Duodenal mucosa (tissue), 2 donors: ENCODE measurements around the gene TRIML2.

Experiments used
- H3K27ac ChIP-seq: one replicate; pipeline ENCODE4 v1.7.0; 2013; ENCODE audit warnings: low read depth, low read length
- H3K27me3 ChIP-seq, 2 donors: one replicate each; pipeline ENCODE4 v1.7.0; 2013; ENCODE audit warnings: low read length in 2 of 2, control low read depth in 1 of 2; ENCODE audit not compliant: insufficient read depth in 2 of 2, control insufficient read depth in 1 of 2
- H3K36me3 ChIP-seq, 2 donors: one replicate each; pipeline ENCODE4 v1.7.0; 2013; ENCODE audit warnings: low read length in 2 of 2, control low read depth in 1 of 2; ENCODE audit not compliant: insufficient read depth in 2 of 2, control insufficient read depth in 1 of 2
- H3K4me1 ChIP-seq, 2 donors: one replicate each; pipeline ENCODE4 v1.7.0; 2013; ENCODE audit warnings: low read length in 2 of 2, control low read depth in 1 of 2; ENCODE audit not compliant: insufficient read depth in 2 of 2, control insufficient read depth in 1 of 2
- H3K4me3 ChIP-seq, 2 donors: one replicate each; pipeline ENCODE4 v1.7.0; 2013; ENCODE audit warnings: low read length in 2 of 2, low read depth in 1 of 2
- H3K9ac ChIP-seq, 2 donors: one replicate each; pipeline ENCODE4 v1.7.0; 2013; ENCODE audit warnings: low read length in 2 of 2, low read depth in 1 of 2
- H3K9me3 ChIP-seq, 2 donors: one replicate each; pipeline ENCODE4 v1.7.0; 2013; ENCODE audit warnings: low read length in 2 of 2, control low read depth in 1 of 2; ENCODE audit not compliant: control insufficient read depth in 1 of 2

Gene TRIML2

GRCh38 chr4:188109157-188109755 is at the start of gene TRIML2:
Gene TRIML2, minus strand, starts transcription at chr4:188109603. Its CDS starts 4,235 bp downstream, at chr4:188105368.
- Histone ChIP-seq H3K4me3 (no peak within 1 kb of the TSS), H3K9ac (no peak within 1 kb of the TSS), H3K27ac (no peak within 1 kb of the TSS), H3K27me3 (no peaks in the 10 kb centered on the region), H3K4me1 (no peaks in the 10 kb centered on the region), H3K36me3 (no peaks in the 10 kb centered on the region), H3K9me3 (peaks cover 0 to 3% of the 10 kb centered on the region in 2 donors)

- H3K27me3 ChIP-seq, result no peaks in the 10 kb centered on the region
- H3K27ac ChIP-seq, result no peak overlapping the region
- H3K36me3 ChIP-seq, result no peaks in the 10 kb centered on the region
- H3K4me1 ChIP-seq, result no peaks in the 10 kb centered on the region
- no peak overlapping the region for H3K4me3 ChIP-seq
- no peak overlapping the region for H3K9ac ChIP-seq
- peaks cover 0 to 5% of the 10 kb centered on the region in 2 donors for H3K9me3 ChIP-seq
Observed at GRCh38 chr4:188158336-188158735, 48.9 kb upstream of the TRIML2 start.

- H3K9ac ChIP-seq, result no peak overlapping the region
- no peaks in the 10 kb centered on the region for H3K27me3 ChIP-seq
- peaks cover 0 to 3% of the 10 kb centered on the region in 2 donors for H3K9me3 ChIP-seq
- H3K4me3 ChIP-seq, result no peak overlapping the region
- H3K36me3 ChIP-seq, result no peaks in the 10 kb centered on the region
- H3K27ac ChIP-seq, result no peak overlapping the region
- H3K4me1 ChIP-seq, result no peaks in the 10 kb centered on the region
Observed at GRCh38 chr4:188154668-188155405, 45.4 kb upstream of the TRIML2 start.

GRCh38 chr4:188147776-188148175 is 38.4 kb upstream of the TRIML2 start:
- Histone ChIP-seq H3K9ac (no peak overlapping the region), H3K4me1 (no peaks in the 10 kb centered on the region), H3K4me3 (no peak overlapping the region), H3K27me3 (no peaks in the 10 kb centered on the region), H3K27ac (no peak overlapping the region), H3K9me3 (no peaks in the 10 kb centered on the region), H3K36me3 (no peaks in the 10 kb centered on the region)

GRCh38 chr4:188147176-188147575 is 37.8 kb upstream of the TRIML2 start:
- Histone ChIP-seq H3K36me3 (no peaks in the 10 kb centered on the region), H3K27ac (no peak overlapping the region), H3K27me3 (no peaks in the 10 kb centered on the region), H3K4me3 (no peak overlapping the region), H3K4me1 (no peaks in the 10 kb centered on the region), H3K9me3 (no peaks in the 10 kb centered on the region), H3K9ac (no peak overlapping the region)

GRCh38 chr4:188146618-188147017 is 37.2 kb upstream of the TRIML2 start:
- Histone ChIP-seq H3K4me1 (no peaks in the 10 kb centered on the region), H3K9ac (no peak overlapping the region), H3K27ac (no peak overlapping the region)

GRCh38 chr4:188145601-188146000 is 36.2 kb upstream of the TRIML2 start:
- H3K36me3 ChIP-seq, result no peaks in the 10 kb centered on the region
- H3K9ac ChIP-seq, result no peak overlapping the region
- no peak overlapping the region for H3K4me3 ChIP-seq

More at GRCh38 chr4:188146618-188147017, 37.2 kb upstream of the TRIML2 start:
- no peaks in the 10 kb centered on the region for H3K9me3 ChIP-seq
- no peaks in the 10 kb centered on the region for H3K36me3 ChIP-seq
- no peaks in the 10 kb centered on the region for H3K27me3 ChIP-seq
- no peak overlapping the region for H3K4me3 ChIP-seq

GRCh38 chr4:188143731-188144130 is 34.3 kb upstream of the TRIML2 start:
- no peak overlapping the region for H3K9ac ChIP-seq
- H3K36me3 ChIP-seq, result no peaks in the 10 kb centered on the region
- H3K4me3 ChIP-seq, result no peak overlapping the region
- no peaks in the 10 kb centered on the region for H3K9me3 ChIP-seq
- H3K27me3 ChIP-seq, result no peaks in the 10 kb centered on the region
- H3K4me1 ChIP-seq, result no peaks in the 10 kb centered on the region
- no peak overlapping the region for H3K27ac ChIP-seq

More at GRCh38 chr4:188145601-188146000, 36.2 kb upstream of the TRIML2 start:
- no peak overlapping the region for H3K27ac ChIP-seq
- H3K4me1 ChIP-seq, result no peaks in the 10 kb centered on the region
- no peaks in the 10 kb centered on the region for H3K9me3 ChIP-seq
- H3K27me3 ChIP-seq, result no peaks in the 10 kb centered on the region

GRCh38 chr4:188139671-188140070 is 30.3 kb upstream of the TRIML2 start:
- H3K4me3 ChIP-seq, result no peak overlapping the region
- no peaks in the 10 kb centered on the region for H3K4me1 ChIP-seq
- H3K36me3 ChIP-seq, result no peaks in the 10 kb centered on the region
- no peak overlapping the region for H3K9ac ChIP-seq
- no peaks in the 10 kb centered on the region for H3K27me3 ChIP-seq
- no peak overlapping the region for H3K27ac ChIP-seq
- H3K9me3 ChIP-seq, result no peaks in the 10 kb centered on the region

GRCh38 chr4:188139141-188139540 is 29.7 kb upstream of the TRIML2 start, which contains the start of gene TRIML1:
Gene TRIML1, plus strand, starts transcription at chr4:188139441. Its CDS starts 118 bp downstream, at chr4:188139559.
- Histone ChIP-seq H3K4me3 (no peak within 1 kb of the TSS), H3K9ac (no peak within 1 kb of the TSS), H3K27me3 (no peaks in the 10 kb centered on the region), H3K4me1 (no peaks in the 10 kb centered on the region), H3K9me3 (no peaks in the 10 kb centered on the region), H3K36me3 (no peaks in the 10 kb centered on the region), H3K27ac (no peak within 1 kb of the TSS)
